Fibroblast of mammary gland (primary cell): ENCODE data around the gene SYT12.

ENCODE experiments used
- DNase-seq: peaks from one replicate; pipeline ENCODE4 v3.0.0-alpha.2; 2010; ENCODE audit warnings: low read depth
- H3K4me3 ChIP-seq: 2 replicates; pipeline ENCODE4 v1.5.1; 2011; ENCODE audit warnings: low read depth, mild to moderate bottlenecking, low read length, moderate library complexity; ENCODE audit not compliant: control insufficient read depth
- CTCF ChIP-seq: conservative IDR thresholded peaks from 2 replicates; pipeline ENCODE4 v1.5.1; 2011; ENCODE audit warnings: low read depth, low read length, inconsistent platforms; ENCODE audit not compliant: control insufficient read depth, insufficient read depth

The SYT12 gene

GRCh38 chr11:67048515-67049130 is 25.7 kb downstream of the SYT12 start:
- TF ChIP-seq CTCF, result no peak
- H3K4me3 ChIP-seq, result no peak overlapping the region
- no peak for DNase-seq

DNA sequence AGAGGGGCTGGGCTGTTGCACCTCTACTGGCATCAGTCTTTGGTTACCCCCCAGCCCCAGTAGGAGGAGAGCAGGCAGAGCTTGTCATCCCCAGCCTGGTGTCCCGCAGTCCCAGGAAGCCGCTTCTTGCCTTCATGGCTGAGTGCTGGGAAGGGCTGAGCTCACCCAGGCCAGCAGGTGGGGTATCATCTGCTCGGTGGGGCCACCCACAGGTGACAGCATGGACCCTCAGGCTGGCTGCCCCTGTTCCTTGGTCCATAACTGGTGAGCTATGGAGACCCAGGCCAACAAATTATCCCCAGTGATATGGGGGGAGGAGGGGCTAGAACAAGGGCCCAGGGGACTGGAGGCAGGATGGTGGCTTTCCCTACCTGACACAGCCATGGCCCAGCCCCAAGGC is 27.2 kb downstream of the SYT12 start:
- H3K4me3 ChIP-seq, result no peak overlapping the region
- TF ChIP-seq CTCF, result no peak
- no peak for DNase-seq

GRCh38 chr11:67051180-67051893 is 28.4 kb downstream of the SYT12 start:
- TF ChIP-seq CTCF, result no peak
- DNase-seq, result no peak
- no peak overlapping the region for H3K4me3 ChIP-seq

DNA sequence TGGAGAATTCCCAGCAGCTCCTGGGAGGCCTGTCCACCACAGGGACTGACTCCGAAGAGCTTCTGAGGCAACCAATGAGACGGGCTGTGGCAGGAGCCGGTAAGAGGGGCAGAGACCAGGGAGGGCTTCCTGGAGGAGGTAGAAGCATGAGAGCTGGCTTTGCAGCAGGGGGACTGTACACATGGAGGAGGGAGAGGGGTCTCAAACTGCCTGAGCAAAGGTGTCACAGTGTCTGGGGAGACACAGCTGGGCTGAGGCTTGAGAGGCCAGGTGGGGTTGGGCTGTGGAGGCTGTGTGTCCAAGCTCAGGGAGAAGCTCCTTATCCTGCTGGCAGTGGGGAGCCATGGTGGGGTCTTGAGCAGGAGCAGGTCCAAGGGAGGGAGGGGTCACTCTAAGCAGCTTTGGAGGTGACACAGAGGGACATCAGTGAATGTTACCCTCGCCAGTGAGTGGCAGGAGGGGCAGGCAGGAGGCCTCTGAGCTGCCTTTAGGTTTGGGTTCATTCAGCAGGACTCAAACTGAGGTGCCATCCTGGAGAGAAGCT is 29.1 kb downstream of the SYT12 start:
- no peak for TF ChIP-seq CTCF
- H3K4me3 ChIP-seq, result no peak overlapping the region
- DNase-seq, result no peak

DNA sequence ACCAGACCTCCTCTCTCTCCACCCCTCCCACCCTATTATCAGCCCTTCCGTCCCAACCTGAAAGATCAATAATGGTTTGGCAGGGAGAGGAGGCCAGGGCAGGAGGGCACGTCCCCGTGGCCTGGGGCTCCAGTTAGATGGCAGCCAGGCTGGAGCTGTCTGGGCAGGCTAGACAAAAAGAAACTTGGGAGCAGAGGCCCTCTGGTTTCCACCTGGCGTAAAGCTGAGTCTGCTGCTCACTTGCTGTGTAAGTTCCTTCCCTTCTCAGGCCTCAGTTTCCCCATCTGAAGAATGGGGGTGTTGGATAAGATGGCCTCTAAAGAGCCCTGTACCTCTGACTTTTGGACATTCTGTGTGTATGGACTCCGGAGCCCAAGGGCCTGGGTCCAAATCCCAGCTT is 30.0 kb downstream of the SYT12 start:
- H3K4me3 ChIP-seq, result no peak overlapping the region
- no peak for TF ChIP-seq CTCF
- no peak for DNase-seq

GRCh38 chr11:67053896-67054329 is 31.0 kb downstream of the SYT12 start:
- H3K4me3 ChIP-seq, result no peak overlapping the region
- peak; percentile 88 for TF ChIP-seq CTCF
- peak; percentile 51 for DNase-seq
